Measurements from ENCODE around the gene CCHCR1. TPM values are rescaled to one million over a fixed set of nuclear protein-coding genes. Genes with fewer than 3 reads are reported as not detected.
"Not testable (repeated sequence)": the region's sequence is repeated elsewhere in the genome, so short reads cannot be mapped to it uniquely, and the experiment has no call there.

The CCHCR1 gene
- total RNA-seq, 1 donor from 2014 or later = 12.5 TPM

DNA sequence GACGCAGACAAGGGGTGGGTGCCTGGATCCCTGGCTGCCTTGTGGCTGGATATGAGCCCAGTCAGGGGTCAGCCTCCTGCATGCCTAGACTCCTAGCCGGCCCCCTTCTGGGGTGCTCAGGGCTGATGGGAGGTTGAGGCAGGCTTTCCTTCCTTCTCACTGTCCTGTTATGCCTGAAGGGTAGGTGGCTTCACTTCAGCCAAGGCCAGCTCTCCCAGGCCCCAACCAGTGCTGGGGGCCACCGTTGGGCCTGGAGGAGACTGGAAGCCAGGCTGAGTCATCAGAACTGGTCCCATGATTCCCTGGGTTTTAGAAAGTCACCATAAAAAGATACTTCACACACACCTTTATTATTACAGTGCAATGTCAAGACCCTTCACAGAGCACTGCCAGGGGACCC lies 15.8 kb upstream of the CCHCR1 start:
- DNase-seq = no peak
- no peaks in the 10 kb centered on the region for H3K36me3 ChIP-seq
- H3K27ac ChIP-seq = no peak overlapping the region
- intact Hi-C loops (cut with DNase I) = no loop called here
- H3K9me3 ChIP-seq = no peaks in the 10 kb centered on the region
- no peak overlapping the region for H3K4me3 ChIP-seq
- H3K27me3 ChIP-seq = no peaks in the 10 kb centered on the region
- H3K4me1 ChIP-seq = no peaks in the 10 kb centered on the region
- TF ChIP-seq, protein P1, sequence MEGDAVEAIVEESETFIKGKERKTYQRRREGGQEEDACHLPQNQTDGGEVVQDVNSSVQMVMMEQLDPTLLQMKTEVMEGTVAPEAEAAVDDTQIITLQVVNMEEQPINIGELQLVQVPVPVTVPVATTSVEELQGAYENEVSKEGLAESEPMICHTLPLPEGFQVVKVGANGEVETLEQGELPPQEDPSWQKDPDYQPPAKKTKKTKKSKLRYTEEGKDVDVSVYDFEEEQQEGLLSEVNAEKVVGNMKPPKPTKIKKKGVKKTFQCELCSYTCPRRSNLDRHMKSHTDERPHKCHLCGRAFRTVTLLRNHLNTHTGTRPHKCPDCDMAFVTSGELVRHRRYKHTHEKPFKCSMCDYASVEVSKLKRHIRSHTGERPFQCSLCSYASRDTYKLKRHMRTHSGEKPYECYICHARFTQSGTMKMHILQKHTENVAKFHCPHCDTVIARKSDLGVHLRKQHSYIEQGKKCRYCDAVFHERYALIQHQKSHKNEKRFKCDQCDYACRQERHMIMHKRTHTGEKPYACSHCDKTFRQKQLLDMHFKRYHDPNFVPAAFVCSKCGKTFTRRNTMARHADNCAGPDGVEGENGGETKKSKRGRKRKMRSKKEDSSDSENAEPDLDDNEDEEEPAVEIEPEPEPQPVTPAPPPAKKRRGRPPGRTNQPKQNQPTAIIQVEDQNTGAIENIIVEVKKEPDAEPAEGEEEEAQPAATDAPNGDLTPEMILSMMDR (IDR thresholded peaks at IDR 0.05) = no peak
- ATAC-seq = no peak

DNA sequence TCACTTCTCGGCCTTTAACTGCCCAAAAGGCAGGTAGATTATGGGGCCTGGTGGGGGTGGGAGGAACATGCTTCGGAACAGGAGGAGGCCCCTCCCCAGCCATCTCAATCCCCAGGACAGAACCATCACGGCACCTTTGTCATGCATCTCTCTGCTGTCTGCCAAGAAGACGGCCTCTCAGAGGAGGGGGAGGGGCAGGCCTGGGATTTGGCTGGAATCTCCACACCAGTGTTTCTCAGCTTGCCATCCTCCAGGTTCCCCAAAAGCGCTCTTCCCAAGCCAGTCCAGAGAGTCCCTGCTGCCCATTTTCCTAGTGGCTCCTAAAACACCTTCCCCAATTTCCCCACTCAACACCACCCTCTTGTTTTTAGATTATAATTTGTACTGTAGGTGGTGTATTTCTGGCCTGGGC lies 15.4 kb upstream of the CCHCR1 start:
- no peak for ATAC-seq
- no peak for DNase-seq
- no peaks in the 10 kb centered on the region for H3K36me3 ChIP-seq
- H3K27ac ChIP-seq = no peak overlapping the region
- no peaks in the 10 kb centered on the region for H3K27me3 ChIP-seq
- no peaks in the 10 kb centered on the region for H3K9me3 ChIP-seq
- intact Hi-C loops (cut with DNase I) = no loop called here
- TF ChIP-seq, protein P1 (IDR thresholded peaks at IDR 0.05) = no peak
- H3K4me1 ChIP-seq = no peaks in the 10 kb centered on the region
- no peak overlapping the region for H3K4me3 ChIP-seq

DNA sequence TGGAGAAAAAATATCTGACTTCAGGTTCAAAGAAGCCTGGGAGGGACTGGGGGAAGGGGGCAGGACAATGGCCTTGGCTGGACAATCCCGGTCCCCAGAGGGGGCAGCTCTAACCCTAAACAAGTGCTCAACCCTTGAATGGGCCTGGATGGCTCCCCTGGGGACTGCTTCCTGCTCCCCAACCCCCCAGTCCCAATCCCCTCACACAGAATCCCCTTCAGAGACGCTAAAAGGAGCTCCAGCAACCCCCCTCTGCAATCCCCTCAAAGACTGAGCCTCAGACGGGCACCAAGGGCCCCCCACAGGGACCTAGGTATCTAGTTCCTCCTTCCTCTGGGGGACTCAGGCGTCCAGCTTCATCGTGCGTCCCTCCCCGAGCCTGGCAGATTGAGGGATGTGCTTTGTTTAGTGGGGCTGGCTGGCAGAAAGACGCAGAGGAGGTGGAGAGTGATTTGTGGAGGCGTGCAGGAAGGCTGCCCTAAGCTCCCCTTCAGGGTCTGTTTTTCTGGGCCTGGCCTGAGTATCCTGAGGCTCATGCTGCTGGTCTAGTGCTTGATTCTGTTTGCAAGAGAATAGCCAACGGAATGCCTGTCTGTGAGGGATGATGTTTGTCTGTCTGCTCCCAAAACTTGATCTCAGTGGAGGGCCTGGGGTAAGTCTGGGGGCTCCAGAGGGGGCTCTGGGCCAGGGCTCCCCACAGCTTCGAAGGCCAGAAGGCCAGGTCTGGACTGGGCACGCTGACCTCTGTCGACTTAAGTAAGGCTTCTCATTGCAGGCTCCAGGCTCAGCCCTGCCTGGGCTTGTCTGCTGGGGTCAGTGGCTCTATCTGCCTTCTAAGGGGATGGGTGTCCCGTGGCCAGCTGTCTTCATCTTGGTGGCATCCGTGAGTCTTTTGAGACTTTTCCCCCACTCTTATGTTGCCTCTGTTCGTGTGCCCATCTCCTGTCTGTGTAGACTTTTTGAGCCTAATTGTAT lies 14.6 kb upstream of the CCHCR1 start:
- TF ChIP-seq, protein P1 (IDR thresholded peaks at IDR 0.05) = no peak
- no peaks in the 10 kb centered on the region for H3K4me1 ChIP-seq
- intact Hi-C loops (cut with DNase I) = no loop called here
- H3K27me3 ChIP-seq = no peaks in the 10 kb centered on the region
- ATAC-seq (no peak), DNase-seq (no peak)
- H3K4me3 ChIP-seq = no peak overlapping the region
- H3K36me3 ChIP-seq = no peaks in the 10 kb centered on the region
- H3K9me3 ChIP-seq = no peaks in the 10 kb centered on the region
- H3K27ac ChIP-seq = no peak overlapping the region

DNA sequence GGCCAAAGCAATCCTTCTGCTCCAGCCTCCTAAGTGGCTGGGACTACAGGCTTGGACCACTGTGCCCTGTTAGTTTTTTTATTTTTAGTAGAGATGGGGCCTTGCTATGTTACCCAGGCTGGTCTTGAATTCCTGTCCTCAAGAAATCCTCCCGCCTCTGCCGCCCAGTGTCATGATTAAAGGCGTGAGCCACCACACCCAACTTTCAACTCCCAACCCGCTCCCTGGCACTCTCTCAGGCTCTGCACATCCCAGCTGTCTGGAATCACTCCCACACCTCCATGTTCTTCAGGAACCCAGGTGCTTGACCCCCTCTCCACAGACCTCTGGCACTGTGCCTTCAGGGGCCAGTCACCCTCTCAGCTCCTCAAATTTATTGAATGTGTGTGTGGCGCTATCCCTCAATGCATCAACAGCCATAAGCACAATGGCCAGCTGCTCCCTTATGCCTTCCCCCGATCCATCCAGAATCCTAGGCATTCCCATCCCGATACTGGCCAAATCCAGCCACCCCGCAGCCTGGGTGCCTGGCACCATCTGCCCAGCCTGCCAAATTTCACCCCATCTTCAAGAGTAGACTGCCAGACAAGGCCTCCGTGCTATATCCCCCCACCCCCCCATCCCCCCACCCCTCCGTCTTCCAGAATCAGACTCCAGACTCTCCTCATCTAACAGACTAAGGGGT lies 13.5 kb upstream of the CCHCR1 start:
- intact Hi-C loops (cut with DNase I) = no loop called here
- Histone ChIP-seq H3K4me1 (no peaks in the 10 kb centered on the region), H3K4me3 (no peak overlapping the region), H3K27me3 (no peaks in the 10 kb centered on the region), H3K36me3 (no peaks in the 10 kb centered on the region), H3K27ac (no peak overlapping the region), H3K9me3 (no peaks in the 10 kb centered on the region)
- no peak for ATAC-seq
- no peak for DNase-seq
- TF ChIP-seq, protein P1 (IDR thresholded peaks at IDR 0.05) = no peak

DNA sequence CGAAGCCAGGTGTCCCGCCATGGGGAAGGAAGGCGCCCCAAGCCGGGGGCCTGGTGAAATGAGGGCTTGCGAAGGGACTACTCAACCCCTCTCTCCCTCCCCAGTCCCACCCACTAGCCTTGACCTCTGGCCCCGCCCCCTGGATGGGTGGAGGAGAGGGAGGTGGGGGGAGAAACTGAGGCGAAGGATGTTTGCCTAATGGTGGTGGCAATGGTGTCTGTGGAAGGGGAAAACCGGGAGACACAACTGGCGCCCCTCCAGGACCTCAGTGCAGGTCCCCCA lies 12.9 kb upstream of the CCHCR1 start, which contains the start of gene POU5F1:
Gene POU5F1, minus strand, starts transcription at position 83 of the 282 bp plus-strand sequence. Its CDS starts 62 bp downstream, at position 21.
- ATAC-seq = no peak
- Histone ChIP-seq H3K9me3 (no peaks in the 10 kb centered on the region), H3K27me3 (no peaks in the 10 kb centered on the region), H3K27ac (no peak within 1 kb of the TSS), H3K4me3 (no peak within 1 kb of the TSS), H3K36me3 (no peaks in the 10 kb centered on the region), H3K4me1 (no peaks in the 10 kb centered on the region)
- intact Hi-C loops (cut with DNase I) = no loop called here
- DNase-seq = no peak
- TF ChIP-seq, protein P1 (IDR thresholded peaks at IDR 0.05) = no peak

DNA sequence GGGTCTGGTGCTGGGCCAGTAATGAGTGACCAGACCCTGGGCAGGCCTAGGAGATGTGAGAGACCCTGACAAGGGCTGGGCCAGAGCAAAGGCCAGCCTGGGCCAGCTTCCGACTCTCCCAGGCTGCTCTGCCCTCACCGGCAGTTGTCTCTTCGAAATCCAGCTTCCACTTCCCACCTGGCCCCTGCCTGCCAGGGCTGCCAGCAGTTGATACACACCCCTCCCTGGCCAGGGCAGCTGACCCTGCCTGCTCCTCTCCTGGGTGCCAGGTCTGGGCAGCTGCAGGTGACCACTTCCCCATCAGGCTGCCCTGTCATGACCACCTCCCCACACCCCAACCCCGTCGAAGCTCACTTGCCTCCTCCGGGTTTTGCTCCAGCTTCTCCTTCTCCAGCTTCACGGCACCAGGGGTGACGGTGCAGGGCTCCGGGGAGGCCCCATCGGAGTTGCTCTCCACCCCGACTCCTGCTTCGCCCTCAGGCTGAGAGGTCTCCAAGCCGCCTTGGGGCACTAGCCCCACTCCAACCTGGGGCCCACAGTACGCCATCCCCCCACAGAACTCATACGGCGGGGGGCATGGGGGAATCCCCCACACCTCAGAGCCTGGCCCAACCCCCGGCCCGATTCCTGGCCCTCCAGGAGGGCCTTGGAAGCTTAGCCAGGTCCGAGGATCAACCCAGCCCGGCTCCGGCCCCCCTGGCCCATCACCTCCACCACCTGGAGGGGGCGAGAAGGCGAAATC lies 12.4 kb upstream of the CCHCR1 start:
- DNase-seq; intact Hi-C loops (cut with DNase I); H3K27ac ChIP-seq; ATAC-seq; H3K27me3 ChIP-seq; H3K36me3 ChIP-seq; H3K4me1 ChIP-seq; H3K4me3 ChIP-seq; H3K9me3 ChIP-seq: not testable (repeated sequence)
